ENCODE data around the gene SFTPB. TPM values are rescaled to one million over a fixed set of nuclear protein-coding genes. Genes with fewer than 3 reads are reported as not detected.
"Not testable (repeated sequence)": the region's sequence is repeated elsewhere in the genome, so short reads cannot be mapped to it uniquely, and the experiment has no call there.

Gene SFTPB
- total RNA-seq, 1 donor from 2014 or later: 1.7 TPM

GRCh38 chr2:85675866-85676548, 8.0 kb upstream of the SFTPB start:
- DNase-seq (ENCODE audit: low spot score): no peak

- no peak for DNase-seq (ENCODE audit: low spot score)
These were observed 7.4 kb upstream of the SFTPB start for GRCh38 chr2:85675427-85675826.

GRCh38 chr2:85674417-85674816, 6.4 kb upstream of the SFTPB start:
- DNase-seq (ENCODE audit: low spot score): no peak

GRCh38 chr2:85673716-85674375, 5.8 kb upstream of the SFTPB start:
- no peak for DNase-seq (ENCODE audit: low spot score)

- DNase-seq (ENCODE audit: low spot score): no peak
These were observed 4.5 kb upstream of the SFTPB start for GRCh38 chr2:85672456-85672855.

- DNase-seq (ENCODE audit: low spot score): not testable (repeated sequence)
These were observed 2.4 kb upstream of the SFTPB start for GRCh38 chr2:85670416-85670815.

GRCh38 chr2:85669549-85669948, 1.6 kb upstream of the SFTPB start:
- no peak for DNase-seq (ENCODE audit: low spot score)

GRCh38 chr2:85668857-85669142, 801 bp upstream of the SFTPB start:
- no peak for DNase-seq (ENCODE audit: low spot score)

GRCh38 chr2:85667561-85668008, 414 bp downstream of the SFTPB start:
- no peak for DNase-seq (ENCODE audit: low spot score)

GRCh38 chr2:85666435-85667316, 1.3 kb downstream of the SFTPB start:
- DNase-seq (ENCODE audit: low spot score): no peak

GRCh38 chr2:85666016-85666415, 2.0 kb downstream of the SFTPB start:
- no peak for DNase-seq (ENCODE audit: low spot score)

- no peak for DNase-seq (ENCODE audit: low spot score)
These were observed 2.6 kb downstream of the SFTPB start for GRCh38 chr2:85665264-85665937.

GRCh38 chr2:85663594-85664565, 4.1 kb downstream of the SFTPB start:
- no peak for DNase-seq (ENCODE audit: low spot score)

- no peak for DNase-seq (ENCODE audit: low spot score)
These were observed 5.0 kb downstream of the SFTPB start for GRCh38 chr2:85662899-85663593.

GRCh38 chr2:85661139-85661858, 6.7 kb downstream of the SFTPB start:
- DNase-seq (ENCODE audit: low spot score): no peak

- no peak for DNase-seq (ENCODE audit: low spot score)
These were observed 7.3 kb downstream of the SFTPB start for GRCh38 chr2:85660725-85661124.

- not testable (repeated sequence) for DNase-seq (ENCODE audit: low spot score)
These were observed 7.7 kb downstream of the SFTPB start for GRCh38 chr2:85660301-85660700.

GRCh38 chr2:85659324-85659981, 8.5 kb downstream of the SFTPB start:
- no peak for DNase-seq (ENCODE audit: low spot score)

GRCh38 chr2:85657399-85657798, 10.6 kb downstream of the SFTPB start:
- DNase-seq (ENCODE audit: low spot score): not testable (repeated sequence)
